ENCODE results near the gene POR.

- no peak for TF ChIP-seq CTCF (IDR thresholded peaks at IDR 0.05)
- no peak for TF ChIP-seq REST (IDR thresholded peaks at IDR 0.05; ENCODE audit: insufficient read depth in 1 of 2, low read depth in 2 of 2, low read length in 1 of 2)
- no peak for TF ChIP-seq POLR2AphosphoS5 (IDR thresholded peaks at IDR 0.05; ENCODE audit: low read depth, low read length)
Observed at GRCh38 chr7:76002139-76002538, 87.2 kb downstream of the POR start.

Measured in Panc1 (cell line).